HG02840 (cell line): ENCODE results near the gene HEBP1.
A peak's percentile ranks its signal among the peaks of the same experiment; 100 is the strongest.

ENCODE experiments used
- ATAC-seq: cut with Tn5 transposase; IDR thresholded peaks from one replicate; pipeline ENCODE4 v1.9.1; 2021; ENCODE audit warnings: mild to moderate bottlenecking, moderate library complexity, moderate number of reproducible peaks; ENCODE audit not compliant: unreplicated experiment, low FRiP score

The HEBP1 gene

DNA sequence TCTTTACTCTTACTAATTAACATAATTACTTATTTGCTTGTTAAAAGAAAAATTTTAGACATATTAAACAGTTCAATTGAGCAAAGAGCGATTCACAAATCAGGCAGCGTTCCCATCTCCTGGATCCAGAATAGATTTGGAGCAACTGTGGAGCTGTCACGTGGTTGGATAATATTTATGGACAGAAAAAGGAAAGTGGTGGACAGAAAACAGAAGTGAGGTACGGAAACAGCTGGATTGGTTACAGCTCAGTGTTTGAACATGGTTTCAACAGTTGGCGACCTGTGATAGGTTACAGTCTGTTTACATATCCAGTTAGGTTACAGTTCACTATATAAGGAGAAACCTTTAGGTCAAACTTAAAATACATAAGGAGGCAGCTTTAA, 24.5 kb upstream of the HEBP1 start:
- no peak for ATAC-seq

DNA sequence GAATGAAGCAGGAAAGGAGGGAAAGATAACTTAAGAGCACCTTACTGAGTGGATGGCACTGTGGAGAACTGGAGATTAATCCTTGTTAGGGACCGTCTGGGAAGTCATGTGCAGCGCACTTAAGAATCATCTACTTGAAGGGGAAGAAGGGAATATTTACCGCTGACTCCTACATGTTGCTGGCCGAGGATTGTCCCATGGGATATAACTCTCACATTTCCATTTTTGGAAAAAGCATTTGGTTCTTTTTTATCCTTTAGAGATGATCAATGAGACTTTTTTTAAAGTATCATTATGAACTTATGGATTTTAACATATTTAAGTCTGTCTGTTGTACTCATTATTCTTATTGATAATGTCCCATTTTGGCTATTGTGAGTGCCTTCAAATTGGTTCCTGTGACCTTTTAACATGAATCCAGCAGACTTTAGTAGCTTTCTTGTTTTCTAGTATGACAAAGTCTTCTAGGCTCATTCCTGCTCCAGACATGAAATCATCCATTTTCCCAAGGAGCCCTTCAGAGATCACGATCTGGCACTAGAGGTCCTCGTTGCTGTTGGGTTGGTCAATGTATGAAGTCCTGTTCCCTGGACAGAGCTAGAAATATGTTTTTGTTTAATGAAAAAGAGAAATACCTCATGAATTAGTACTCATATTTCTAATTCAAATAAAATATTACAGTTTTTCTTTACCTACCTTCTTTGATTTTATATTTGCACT, 23.9 kb upstream of the HEBP1 start:
- ATAC-seq = no peak

DNA sequence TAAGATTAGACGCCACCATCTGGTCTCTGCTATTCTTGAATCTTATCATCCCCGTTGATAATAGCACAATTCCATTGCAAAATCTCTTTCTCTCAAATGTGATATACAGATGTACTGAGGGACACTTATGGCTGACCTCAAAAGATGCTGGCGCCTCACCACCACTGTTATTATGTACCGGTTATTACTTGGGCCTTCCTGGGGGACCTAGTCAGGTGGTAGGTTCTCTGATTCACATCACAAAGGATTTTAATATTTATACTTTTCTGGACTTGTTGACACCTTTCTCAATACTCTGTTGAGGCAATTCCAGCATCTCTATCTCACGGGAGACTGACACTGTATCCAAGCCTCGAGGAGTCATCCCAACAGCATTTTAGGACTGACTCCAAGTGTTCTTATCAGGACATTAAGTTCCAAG, 22.8 kb upstream of the HEBP1 start:
- no peak for ATAC-seq

DNA sequence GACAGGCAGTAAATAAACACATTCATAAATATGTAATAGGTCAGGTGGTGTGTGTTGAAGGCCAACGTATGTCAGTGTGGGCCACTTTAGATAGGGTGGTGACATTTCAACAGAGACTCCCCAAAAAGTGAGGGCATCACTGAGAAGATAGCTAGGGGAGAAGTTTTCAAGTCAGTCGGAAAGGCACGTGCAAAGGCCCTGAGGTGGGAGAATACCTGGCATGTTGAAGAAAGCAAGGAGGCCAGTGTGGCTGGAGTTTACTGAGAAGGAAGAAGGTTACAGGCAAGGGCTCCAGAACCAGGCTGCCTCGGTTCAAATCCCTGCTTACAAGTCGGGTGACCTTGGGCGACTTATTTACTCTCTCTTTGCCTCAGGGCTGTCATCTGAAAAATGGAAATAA, 11.0 kb upstream of the HEBP1 start:
- no peak for ATAC-seq

DNA sequence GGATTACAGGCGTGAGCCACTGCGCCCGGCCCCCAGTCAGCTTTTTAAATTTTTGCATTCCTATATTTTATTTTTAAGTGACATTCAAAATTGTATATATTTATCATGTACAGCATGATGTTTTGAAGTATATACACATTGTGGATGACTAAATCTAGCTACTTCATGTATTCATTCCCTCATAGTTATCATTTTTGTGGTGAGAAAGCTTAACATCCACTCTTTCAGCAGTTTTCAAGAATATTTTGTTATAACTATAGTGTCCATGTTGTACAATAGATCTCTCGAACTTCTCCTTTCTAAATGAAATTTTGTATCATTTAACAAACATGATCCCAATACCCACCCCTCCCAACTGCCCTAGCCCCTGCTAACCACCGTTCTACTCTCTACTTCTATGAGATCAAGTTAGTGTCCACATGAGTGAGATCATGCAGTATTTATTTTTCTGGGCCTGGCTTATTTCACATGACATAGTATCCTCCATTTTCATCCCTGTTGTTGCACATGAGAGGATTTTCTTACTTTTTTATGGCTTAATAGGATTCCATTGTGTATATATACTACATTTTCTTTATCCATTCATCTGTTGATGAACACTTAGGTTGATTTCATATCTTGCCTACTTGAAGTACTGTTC, 8.8 kb upstream of the HEBP1 start:
- ATAC-seq = no peak

DNA sequence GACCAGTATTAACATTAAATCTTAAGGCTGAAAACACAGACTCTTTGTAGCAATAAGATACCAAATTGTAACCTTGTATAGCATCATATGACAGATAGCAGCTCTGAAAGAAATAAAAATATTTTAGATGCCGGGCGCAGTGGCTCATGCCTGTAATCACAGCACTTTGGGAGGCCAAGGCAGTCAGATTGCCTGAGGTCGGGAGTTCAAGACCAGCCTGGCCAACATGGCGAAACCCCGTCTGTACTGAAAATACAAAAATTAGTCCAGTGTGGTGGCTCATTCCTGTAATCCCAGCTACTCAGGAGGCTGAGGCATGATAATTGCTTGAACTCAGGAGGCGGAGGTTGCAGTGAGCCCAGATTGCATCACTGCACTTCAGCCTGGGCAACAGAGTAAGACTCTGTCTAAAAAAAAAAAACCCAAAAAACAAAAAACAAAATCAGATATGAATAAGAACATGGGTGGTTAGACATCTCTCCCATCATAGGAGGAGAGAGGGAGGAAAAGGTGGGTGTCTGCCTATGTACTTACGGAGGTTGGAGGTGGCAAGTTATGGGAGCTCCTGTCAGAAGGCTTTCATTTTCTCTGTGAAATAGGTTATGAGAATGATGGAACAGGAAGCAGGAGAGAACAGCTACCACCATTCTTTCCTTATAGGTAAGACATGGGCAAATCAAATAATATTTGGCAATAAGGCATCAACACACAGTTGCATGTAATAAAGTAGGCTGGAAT, 7.6 kb upstream of the HEBP1 start:
- no peak for ATAC-seq

DNA sequence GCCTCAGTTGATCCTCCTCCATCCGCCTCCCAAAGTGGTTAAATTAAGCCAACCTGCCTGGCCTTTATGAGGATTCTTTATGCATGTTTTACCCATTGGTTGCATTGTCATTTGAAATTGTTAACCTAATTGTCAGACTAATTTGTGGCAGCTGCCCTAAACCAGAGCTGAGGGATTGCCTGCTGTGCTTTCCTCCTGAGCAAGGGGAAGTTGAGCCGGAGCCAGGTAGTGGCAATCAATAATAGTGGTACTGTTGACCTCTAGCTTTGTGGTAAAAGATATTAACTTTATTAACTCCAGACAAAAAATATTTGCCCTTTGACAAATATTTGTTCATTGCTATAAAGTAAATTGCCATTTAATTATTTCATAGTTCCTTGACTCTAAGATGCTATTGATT, 5.6 kb upstream of the HEBP1 start:
- no peak for ATAC-seq

DNA sequence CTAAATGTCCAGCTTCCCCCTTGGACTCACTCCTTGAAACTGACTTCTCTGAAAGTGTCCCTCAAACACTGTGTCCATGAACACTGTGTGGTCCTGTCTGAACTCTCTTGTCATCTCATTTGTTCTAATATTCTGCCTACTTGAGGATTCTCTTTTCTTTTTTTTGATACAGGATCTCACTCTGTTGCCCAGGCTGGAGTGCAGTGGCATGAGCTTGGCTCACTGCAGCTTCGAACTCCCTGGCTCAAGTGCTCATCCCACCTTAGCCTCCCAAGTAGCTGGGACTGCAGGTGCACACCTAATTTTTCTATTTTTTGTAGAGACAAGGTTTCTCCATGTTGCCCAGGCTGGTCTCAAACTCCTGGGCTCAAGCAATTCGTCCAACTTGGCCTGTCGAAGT, 4.9 kb upstream of the HEBP1 start:
- ATAC-seq = no peak

DNA sequence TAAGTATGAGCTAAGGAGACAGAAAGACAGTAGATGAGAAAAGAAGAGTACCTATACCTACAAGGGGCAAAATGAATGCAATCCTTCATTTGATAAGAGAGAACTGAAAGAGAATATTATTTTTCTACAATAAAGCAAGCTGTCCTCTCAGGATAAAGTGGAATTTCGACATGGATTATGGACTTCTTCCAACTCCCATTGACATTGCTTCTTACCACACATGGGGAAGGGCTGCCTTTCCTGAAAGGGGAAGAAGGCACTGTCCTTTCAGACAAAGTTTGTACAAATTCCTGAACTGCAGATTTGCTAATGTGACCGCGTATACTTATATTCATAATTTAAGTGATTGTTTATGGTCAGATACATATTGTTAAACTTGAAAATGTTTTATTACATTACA, 4.3 kb upstream of the HEBP1 start:
- ATAC-seq = no peak

DNA sequence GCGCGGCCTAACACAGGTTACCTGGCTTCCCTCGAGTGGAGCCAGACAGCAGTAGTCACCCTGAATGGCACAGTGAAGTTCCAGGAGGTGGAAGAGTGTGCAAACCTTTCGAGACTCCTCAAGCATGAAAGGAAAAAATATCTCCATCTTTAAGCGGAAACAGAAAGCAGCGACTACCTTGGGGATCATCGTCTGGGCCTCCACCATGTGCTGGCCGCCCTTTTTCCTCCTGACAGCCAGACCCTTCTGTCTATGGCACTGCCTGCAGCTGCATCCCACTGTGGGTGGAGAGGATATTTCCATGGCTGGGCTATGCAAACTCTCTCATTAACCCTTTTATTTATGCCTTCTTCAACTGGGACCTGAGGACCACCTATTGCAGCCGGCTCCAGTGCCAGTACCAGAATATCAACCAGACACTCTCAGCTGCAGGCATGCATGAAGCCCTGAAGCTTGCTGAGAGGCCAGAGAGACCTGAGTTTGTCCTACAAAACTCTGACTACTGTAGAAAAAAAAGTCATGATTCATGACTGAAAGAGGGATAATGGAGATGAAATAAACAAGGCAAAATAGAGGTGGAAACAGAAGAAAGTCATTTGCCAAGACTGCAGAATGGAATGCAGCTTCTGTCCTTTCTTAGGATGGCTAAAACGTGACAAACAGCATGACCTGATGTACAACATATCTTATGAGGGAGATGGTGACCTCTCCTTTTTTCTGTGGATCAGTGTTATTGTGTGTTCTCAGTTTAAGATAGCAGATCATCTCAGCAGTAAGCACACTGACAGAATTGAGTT, 2.4 kb upstream of the HEBP1 start:
- ATAC-seq = no peak

DNA sequence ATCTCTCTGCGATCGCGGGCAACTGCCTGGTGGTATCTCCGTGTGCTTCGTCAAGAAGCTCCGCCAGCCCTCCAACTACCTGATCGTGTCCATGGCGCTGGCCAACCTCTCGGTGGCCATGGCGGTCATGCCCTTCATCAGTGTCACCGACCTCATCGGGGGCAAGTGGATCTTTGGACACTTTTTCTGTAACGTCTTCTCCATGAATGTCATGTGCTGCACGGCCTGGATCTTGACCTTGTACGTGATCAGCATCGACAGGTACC, 1.6 kb upstream of the HEBP1 start:
- ATAC-seq = no peak

DNA sequence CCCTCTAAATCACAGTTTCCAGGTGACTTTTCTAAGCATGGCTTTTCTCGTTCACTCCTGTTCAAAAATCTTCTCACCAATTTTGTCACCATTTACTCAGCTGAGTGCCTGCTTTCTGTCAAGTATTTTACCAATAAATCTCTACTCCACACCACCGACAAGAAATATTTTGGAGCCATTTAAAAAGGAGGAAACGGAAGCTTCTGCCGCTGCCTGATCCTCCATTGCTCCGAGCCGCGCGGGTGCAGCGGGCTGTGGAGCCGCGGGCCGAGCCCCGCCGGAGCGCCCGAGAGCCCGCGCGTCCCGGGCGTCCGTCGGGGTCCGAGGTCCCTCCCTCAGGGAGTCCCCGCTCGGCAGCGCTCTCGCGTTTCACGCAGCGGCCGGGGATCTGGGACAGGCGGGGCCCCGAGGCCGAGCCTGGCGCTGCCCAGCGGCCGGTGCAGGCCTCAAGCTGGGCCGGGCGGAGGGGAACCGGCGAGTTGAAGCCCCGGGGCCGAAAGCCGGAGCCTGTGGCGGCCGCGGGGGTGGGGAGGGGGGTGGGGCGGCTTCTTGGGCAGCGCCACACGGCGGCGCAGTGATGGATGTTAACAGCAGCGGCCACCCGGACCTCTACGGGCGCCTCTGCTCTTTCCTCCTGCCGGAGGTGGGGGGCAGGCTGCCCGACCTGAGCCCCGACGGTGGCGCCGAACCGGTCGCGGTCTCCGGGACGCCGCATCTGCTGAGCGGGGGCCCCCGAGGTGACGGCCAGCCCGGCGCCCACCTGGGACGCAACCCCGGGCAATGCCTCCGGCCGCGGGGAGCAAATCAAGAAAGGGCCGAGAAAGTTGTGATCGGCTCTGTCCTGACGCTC, 1.1 kb upstream of the HEBP1 start:
- no peak for ATAC-seq

DNA sequence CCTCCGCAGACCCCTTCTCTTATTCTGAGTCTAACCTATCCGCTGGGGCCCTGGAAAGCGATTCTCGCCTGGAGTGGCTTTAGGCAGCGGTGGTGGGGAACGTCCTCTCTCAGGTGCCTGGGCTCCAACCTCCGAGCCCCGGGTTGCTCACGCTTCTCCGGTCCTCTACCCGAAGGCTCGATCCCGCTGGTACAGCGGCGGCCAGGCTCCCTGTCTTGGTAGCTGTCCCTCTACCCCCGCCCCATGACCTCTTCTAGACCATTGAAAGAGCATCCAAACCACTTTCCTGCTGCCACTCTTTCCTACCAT, 505 bp upstream of the HEBP1 start:
- ATAC-seq = peak; percentile 35

DNA sequence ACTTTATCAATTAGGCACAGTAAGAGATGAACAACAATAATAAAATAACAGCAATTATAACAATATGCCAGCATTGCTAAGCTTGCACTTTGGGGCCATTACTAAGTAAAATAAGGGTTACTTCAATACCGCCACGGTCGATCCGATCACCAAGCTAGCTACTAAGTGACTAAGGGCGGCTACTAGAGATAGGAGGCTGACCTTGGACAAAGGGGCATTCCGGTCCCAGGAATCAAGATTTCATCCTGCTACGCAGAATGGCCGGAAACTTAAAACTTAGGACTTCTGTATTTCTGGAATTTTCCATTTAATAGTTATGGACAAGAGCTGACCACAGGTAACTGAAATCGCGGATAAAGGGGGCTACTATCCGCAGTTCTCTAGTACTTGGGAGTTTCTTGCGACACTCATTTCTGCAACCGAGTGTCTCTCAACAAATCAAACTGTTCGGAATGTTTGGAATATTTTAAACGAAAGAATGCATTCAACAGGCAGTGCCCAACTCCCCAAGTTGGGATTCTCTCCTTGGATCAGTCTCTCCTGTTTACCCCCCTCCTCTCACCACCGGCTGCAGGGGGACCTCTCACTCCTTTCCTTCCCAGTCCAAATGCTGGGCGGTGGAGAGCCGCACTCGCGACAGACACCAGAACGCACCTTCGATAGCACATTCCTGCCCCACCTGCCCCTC, 650 bp downstream of the HEBP1 start:
- ATAC-seq = no peak

DNA sequence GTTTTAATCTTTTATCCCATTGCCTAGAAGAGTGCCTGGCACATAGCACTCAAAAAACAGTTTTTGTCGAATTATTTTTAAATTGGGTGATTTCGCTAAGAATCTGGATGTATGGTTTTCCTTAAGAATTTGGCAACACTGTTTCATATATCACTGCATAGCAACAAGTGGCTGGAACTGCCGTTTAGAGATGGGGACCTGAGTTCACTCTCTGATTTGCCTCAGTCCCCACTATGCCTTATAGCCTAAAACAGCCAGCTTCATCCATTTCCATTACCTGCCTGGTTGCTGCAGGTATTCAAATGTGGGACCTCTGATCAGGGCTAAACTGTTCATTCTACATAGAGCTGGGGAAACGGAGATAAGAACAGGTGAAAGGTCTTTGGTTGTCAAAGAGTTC, 1.8 kb downstream of the HEBP1 start:
- ATAC-seq = no peak

DNA sequence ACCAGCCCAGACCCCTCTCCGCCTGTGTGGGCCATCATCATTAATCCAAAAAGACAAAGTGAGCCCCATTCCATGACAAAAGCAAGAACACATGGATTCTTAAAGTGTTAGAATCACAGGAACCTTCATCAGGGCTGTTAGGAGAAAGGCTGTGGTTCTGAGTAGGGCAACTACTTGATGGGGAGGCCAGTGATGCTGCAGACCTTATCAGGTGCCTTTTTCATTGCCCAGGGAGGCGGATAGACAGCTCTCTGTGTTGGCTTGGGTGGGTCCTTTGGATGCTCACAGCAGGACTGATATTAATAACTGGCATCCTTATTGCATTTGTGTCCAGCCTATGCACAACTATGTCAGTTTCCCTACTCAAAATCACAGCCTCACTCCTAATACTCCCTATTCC, 2.3 kb downstream of the HEBP1 start:
- ATAC-seq = no peak

DNA sequence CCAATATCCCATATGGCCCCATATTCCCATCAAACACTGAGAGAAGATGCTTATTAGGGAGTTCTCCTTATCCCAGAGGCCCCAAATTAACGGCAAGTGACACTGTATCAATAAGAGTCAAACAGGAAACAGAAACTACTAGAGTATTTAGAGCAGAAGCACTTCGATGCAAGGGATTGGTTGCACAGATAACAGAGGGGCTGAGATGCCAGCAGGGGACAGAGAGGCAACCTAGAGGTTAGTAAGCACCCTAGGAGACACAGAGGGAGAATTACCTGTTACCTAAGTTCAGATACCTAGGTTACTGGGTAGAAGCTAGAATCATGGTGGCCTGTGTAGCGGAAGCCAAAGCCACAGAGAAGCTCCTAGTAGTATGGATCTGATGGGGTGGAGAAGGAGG, 2.9 kb downstream of the HEBP1 start:
- ATAC-seq = no peak

DNA sequence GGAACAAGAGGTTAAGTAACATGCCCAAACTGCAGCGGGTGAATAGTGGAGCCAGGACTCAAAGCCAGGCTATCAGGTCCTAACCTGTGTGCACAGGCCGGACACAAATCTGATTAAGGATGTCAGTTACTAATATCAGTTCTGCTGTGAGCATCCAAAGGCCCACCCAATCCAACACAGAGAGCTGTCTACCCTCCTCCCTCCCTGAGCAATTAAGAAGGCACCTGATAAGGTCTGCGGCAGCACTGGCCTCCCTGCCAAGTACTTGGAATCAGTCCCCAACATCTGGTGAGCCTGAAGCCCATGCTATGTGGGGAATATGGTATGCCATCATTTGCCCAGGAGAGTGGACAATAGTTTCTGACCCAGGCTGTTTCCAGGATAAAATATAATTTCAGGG, 3.9 kb downstream of the HEBP1 start:
- no peak for ATAC-seq

DNA sequence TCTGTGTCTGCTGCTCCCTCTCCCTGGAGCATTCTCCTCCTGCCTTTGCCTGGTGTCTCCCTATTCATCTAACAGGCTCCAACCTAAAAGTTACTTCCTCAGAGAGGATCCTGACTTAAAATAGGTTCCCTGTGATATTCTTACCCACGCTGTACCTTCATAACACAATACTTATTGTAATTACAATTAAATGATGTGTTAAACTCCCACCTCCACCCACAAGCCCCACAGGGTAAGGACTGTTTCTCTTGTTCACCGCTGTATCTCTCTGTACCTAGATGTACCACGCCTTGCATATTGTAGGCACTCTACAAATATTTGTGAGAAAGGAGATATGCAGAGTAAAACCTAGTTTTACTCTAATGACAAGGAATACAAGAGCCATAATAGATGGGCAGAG, 5.0 kb downstream of the HEBP1 start:
- ATAC-seq = no peak

DNA sequence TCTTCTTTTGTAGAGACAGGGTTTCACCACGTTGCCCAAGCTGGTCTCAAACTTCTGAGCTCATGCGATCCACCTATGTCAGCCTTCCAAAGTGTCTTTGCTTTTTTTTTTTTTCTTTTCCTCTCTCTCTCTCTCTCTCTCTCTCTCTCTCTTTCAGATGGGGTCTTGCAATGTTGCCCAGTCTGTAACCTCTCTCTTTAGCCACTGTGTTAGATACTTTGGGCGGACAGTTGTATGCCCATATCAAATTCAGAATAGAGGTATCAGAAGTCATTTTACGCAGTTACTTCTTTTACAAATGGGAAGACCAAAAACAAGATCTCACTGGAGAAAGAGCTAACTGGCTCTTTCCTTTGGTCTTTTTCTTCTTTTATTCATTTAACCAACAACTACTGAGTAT, 6.7 kb downstream of the HEBP1 start:
- ATAC-seq = no peak
